Dedifferentiated amniotic fluid mesenchymal stem cell (primary cell): ENCODE results near the gene SLC35D2.
A peak's percentile ranks its signal among the peaks of the same experiment; 100 is the strongest.
"Not testable (repeated sequence)": the region's sequence is repeated elsewhere in the genome, so short reads cannot be mapped to it uniquely, and the experiment has no call there.

Experiments used
- DNase-seq: peaks from one replicate; pipeline ENCODE4 v3.0.0-alpha.2; 2016; ENCODE audit errors: extremely low spot score

Gene SLC35D2

DNA sequence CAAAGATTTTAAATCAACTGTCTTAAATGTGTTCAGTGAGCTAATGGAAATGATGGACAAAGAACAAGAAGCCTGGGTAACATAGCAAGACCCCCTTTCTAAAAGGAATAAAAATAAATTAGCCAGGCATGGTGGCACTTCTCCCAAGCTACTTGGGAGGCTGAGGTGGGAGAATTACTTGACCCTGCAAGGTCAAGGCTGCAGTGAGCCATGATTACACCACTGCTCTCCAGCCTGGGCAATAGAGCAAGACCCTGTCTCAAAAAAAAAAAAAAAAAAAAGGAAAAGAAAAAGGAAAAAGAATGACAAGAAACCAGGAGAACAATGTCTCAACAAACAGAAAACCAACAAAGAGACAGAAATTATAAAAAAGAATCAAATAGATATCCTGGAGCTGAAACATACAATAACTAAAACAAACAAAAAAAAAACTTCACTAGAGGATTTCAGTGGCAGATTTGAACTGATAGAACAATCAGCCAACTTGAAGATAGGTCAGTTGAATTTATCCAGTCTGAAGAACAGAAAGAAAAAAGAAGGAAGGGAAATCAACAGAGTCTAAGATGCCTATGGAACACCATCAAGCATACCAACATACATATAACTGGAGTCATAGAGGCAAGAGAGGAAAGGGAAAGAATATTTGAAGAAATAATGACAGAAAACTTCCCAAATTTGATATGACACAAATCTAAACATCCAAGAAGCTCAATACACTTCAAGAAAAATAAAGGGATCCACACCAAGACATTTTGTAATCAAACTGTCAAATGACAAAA lies 16.8 kb upstream of the SLC35D2 start:
- no peak for DNase-seq

DNA sequence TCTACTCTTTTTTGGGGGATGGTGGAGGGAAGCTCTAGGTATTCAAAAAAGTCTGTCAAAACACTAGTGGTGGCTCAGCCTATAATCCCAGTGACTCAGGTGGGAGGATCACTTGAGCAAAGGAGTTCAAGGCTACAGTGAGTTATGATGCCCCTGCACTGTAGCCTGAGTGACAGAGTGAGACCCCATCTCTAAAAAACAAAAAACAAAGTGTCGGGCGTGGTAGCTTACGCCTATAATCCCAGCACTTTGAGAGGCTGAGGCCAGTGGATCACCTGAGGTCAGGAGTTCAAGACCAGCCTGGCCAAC lies 15.8 kb upstream of the SLC35D2 start:
- DNase-seq, result no peak

DNA sequence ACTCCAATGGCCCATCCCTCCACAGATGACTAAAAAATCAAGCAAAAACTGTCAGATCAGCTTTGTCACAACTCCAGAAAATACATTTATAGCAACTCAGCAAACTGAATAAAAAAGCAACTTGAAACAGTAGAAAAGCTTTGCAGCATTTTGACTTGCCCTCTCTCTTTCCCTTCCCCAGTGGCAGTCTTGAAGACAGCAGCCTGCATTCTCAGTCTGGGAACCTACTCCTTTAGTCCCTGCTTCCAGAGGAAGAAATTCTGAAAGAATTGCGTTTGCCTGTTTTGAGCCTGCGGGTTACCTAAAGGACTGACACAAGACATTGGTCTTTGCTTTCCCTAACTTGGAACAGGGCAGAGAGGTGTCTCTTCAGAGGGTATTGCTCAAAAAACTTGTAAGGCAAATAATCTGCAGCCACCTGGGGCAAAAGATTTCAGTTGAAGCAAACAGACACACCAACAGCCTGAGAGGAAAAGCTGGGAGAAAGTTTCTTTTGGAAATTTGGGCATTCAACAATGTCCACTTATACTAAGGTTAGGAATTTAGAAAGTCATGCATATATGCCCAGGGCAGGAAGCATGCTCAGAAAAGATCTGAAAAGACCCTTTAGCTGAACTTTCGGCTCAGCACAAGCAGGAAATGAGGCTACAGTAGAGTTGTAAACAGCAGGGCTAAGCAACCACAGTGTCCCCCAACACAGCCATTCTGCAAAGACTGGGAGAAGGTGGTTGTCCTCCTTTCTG lies 15.2 kb upstream of the SLC35D2 start:
- no peak for DNase-seq

DNA sequence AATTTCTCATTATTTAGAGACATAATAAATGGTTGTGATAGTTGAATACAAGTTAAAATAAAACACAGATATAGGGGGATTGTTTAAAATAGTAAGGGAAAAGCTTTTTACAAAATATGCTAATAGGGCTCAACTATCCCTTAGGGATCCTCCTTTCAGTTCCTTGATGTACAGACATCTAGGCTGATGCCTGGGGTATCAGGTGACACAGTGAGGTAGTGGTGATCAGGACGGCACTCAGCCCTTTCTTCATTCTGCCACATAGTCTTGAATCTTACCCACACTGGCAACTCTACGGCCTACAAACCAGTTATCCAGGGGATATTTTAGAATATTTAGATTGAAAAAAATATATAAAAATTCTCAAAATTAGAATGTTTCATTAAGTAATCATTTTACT lies 12.5 kb upstream of the SLC35D2 start:
- DNase-seq, result no peak

DNA sequence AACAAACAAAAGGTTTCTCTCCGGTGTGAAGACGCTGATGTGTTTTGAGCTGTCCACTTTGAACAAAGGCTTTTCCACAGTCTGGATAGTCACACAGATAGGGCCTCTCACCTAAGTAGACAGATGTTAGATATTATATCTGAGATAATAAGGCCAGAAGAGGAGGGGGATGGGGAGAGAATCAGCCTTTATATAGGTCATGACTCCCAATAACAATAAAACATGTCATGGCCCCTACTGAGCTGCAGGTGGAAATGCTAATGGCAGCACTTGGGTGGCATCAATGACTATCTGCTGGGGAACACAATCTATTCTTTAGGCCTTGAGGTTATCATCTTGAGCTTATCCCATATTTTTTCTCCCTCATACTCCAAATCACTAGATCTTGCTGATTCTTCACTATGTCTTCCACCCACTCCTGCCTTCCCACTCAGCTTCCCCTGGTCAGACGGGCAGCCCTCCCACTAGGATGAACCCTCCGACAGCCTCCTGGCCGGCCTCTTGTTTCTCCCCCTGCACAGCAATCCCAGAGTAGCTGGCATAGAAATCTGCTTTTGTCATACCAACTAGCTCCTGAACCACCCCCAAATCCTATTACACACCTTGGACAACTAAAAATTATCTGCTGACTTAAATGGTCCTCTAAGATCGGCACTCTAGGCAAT lies 11.5 kb upstream of the SLC35D2 start:
- no peak for DNase-seq

DNA sequence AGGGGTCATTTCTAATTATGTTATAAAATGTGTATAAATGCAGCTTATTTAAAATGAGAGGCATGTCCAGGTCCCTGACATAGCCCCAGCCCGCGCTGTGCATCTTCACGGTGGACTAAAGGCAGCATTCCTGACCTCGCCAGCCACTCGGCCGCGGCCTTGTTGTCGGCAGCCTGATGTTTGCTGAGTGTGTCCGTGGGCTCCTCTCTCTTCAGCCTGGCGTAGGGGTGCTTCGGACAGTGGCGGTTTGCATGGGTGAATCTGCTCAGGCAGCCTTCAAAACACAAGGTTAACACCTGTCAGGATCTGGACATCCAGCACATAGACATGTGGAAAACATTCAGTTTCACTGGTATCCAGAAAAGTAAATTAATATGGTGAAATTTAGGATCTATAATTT lies 8.8 kb upstream of the SLC35D2 start:
- no peak for DNase-seq

DNA sequence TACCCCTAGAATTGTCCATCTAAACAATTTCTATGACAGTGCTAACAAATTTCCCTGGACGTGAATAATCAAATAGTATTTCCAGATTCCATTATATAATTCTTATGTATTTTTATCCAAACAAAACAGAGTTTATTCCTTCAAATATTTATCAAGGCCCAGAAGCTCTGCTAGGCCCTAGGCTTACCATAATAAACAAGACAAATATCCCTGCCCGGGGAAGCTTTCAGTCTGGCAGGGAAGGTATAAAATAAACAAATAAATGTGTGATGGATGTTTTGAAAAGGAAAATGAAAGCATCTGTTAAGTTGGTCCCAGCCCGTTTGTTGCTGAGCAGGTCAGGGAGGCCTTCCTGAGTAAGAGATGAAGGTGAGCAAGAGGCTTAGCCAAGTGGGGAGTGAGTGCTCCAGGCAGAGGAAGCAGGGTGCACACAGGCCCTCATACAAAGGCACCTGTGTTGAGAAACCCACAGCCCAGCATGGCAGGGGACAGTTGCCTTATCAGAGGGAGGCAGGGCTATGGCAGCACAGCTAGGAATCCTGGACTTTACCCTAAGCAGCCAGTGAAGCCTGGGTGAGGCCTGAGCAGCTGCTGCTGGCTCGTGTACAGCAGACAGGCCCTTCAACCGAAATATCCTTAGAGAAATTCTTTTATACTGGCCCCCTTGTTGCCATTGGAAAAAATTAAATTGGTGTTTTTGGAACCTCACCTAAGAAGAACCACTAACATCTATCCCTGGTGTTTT lies 7.7 kb upstream of the SLC35D2 start:
- no peak for DNase-seq

DNA sequence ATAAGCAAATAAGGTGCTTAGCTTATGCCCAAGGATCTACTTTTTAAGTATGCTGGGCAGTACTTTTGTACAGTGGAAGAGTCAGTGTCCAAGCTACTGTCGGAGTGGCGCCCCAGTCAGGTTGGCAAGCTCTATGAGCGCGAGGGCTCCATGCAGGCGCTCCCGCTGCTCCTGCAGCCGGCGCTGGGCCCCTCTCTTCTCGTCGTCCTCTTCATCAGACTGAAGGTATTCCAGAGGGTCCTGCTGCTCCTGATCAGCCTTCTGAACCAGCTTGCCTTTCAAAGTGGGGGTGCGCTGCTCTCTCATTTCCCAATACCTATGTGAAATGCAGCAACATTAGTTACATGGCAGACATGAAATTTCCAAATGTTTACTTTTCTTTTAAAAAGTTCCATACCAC lies 4.6 kb upstream of the SLC35D2 start:
- DNase-seq, result no peak

DNA sequence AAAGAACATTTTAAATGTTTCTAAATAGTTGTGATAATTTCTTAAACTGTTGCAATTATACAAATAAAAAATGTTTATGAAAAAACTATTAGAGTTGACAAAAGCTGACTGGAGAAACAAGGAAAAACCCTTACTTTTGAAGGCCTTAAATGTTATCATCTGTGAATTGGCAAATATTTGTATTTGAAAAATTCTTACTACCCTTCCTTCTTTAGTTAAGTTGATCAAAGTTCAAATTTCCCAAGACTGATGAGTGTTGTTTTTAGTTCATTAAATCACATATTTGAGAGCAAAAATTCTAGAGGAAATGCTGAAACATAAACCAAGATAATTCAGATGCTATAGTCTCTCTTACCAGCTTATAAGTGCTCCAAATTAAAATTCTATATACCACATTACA lies 2.6 kb upstream of the SLC35D2 start:
- no peak for DNase-seq

DNA sequence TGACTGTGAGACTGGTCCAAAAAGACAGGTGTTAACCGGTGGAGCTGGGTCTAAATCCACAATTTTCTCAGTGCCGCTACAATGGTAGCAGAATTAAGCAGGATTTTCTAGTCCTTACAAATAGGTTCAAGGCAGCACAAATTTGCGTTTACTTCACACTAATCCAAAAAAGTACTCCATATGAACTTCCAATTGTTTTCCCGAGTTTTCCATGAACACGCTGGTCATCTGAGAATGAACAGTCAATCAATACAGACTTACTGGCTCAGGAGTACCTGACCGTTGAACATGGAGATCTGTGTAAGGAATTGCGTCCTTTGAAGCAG lies 709 bp downstream of the SLC35D2 start:
- no peak for DNase-seq

DNA sequence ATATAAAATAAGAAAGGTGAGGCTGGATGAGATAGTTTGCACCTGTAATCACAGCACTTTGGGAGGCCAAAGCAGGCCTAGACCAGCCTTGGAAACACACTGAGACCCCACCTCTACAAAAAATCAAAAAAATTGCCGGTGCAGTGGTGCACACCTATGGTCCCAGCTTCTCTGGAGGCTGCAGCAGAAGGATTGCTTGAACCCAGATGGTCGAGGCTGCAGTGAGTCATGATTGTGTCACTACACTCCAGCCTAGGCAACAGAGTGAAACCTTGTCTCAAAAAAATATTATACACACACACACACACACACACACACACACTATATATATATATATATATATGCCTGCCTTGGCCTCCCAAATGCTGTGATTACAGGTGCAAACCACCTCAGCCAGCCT lies 1.3 kb downstream of the SLC35D2 start:
- no peak for DNase-seq

DNA sequence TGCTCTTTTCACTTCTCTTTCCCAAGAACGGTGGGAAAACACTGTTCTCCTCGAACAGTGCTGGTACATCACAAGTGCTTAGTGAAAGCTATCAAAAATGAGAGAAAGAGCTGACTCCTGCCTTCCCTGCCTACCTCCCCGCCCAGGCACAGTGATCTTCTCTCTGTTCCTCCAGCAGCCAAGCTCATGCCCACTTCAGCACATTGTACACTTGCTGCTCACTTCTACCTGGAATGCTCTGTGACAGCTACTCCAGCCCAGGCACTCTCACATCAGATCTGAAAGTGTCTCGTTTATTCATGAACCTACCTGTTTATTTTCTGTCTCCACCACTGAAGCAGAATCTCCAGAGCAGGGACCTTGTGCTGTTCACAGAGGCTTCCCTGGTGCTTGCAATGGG lies 1.8 kb downstream of the SLC35D2 start:
- no peak for DNase-seq

DNA sequence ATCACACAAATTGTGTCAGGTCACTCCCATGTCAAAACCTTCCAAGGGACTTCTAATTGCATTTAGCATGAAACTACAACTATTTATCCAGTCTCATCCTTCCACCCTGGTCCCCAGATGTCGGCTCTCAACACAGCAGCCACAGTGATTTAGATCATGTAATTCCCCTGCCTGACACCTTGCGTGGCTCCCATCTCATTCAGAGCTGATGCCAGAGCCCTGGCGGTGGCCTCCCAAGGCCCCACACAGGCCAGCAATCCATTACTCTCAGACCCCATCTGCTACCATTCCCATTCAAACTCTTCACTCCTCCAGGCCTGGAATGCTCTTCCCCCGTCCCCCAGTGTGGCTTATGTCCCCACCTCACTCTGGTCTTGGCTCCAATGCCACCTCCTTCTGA lies 2.4 kb downstream of the SLC35D2 start:
- DNase-seq, result no peak

DNA sequence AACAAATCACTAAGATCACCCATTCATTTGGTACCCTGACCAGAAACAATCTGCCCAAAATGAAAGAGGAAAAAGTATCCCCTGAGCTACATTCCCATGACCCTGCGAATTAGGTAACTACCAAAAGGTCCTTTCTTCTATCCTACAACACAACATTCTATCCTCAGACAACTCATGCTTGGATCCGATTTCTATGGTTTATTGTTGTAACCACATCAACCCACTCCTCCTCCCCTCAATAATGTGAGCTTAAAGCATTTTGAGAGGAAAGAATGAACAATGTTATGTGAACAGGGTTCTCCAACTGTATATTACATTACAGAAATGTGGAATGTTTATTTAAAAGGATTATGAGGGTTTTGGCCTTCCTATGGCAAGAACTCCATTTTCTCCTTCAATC lies 4.0 kb downstream of the SLC35D2 start:
- DNase-seq, result peak; percentile 70

DNA sequence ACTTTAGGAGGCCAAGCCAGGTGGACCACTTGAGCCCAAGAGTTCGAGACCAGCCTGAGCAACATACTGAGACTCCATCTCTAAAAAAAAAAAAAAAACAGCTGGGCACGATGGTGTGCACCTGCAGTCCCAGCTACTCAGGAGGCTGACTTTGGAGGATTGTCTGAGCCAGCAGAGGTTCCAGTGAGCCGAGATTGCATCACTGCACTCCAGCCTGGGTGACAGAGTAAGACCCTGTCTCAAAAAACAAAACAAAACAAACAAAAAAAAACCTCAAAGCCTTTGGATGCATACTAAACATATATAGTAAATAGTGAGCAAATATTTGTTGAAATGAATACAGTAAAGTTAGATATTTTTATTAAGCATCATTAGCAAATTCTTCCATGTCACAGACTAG lies 5.3 kb downstream of the SLC35D2 start:
- DNase-seq, result no peak

DNA sequence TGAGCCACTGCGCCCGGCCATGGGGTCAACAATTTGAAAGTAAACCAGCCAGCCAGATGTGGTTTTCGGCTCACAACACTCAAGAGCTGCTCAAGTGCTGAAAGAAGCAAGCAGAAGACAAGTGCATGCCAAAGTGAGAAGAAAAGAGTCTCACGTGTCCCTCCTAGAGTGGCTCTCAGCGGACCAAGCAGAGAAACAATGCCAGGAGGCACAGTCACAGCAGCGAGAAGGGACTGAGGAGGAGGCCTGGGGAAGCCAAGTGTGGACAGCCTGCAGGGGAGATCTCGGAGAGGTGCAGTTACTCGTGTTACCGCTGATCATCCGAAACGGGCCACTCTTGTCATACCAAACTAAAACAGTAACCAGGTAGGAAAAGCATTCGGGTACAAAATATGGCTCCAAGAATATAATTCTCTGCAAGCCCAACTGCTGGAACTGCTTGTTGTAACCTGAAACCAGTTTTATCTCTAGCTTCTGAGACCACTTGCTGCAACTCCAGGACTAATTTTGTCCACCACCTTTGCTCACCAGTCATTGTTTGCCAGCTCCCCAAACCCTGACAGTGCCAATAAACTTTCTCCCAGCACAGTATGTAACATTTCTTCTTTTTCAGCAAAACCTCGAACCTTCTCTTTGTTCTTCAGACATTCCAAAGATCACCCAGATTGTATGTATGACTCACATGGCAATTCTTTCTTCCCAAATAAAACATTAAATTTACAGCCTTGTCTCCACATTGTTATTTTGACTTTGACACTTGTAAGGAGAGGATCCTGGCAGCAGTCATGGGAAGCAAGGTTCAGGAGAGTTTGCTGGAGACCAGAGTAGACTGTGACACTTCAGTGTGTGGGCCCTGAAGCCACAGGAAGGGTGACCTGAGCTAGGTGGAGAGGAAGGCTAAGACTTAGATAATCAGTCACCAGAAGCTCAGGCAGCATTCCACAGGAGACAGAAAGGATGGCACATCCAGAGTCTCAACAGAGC lies 6.3 kb downstream of the SLC35D2 start:
- DNase-seq, result peak; percentile 15

DNA sequence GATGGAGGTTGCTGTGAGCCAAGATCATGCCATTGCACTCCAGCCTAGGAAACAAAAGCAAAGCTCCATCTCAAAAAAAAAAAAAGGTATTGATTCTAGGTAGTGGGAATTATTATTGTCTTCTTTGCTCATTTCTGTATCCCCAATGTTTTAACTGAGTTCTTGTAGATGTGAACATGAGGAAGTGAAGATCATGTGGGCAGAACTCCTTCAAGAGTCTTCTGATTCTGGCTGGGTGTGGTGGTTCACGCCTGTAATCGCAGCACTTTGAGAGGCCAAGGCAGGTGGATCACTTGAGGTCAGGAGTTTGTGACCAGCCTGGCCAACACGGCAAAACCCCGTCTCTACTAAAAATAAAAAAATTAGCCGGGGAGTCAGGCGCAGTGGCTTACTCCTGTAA lies 8.0 kb downstream of the SLC35D2 start:
- not testable (repeated sequence) for DNase-seq

DNA sequence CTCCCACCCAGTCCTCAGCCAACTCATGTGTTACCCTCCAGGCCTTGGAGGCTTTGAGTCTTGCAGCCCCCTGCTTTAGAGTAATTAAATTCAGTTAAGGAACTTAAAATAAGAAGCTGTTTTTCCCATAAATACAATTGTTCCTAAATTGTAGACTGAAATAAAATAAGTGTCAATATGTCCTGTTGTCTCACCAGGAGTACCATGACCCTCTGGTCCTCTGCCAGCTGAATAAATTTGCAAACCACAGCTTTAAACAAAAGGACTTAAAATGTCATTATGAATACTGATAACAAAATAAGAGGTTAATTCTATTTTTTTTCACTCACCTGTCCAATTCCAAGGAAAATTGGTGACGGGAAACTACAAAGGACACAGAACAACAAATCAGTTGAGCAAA lies 15.6 kb downstream of the SLC35D2 start:
- no peak for DNase-seq

DNA sequence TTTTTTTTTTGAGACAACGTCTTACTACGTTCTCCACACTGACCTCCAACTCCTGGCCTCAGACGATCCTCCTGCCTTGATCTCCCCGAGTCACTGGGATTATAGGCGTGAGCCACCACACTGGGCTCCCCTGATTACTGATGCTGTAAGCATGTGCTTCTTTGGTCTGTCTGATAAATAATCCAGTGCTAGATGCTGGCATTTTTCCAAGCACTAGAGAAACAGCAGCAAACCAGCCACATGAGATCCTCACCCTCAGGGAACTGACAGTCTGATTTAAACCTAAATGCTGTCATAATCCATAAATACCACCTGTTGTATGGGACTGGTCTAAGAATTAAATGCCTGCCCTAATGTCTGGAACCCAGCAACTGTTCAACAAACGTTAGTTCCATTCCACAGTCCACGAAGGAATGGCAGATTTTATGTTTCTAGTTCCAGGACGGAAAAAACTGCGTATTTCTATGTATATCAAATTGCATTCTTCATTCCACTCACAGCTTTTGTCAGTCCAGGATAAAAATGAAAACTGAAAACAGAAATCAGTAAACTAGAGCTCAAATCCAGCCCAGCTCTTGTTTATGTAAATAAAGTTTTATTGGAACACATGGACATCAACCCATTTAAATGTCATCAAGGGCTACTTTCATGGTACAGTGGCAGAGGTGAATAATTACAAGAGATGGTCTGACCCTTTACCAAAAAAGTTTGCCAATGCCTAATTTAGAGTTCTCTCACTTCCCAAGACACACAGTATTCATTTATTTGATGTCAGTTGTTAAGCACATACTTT lies 20.1 kb downstream of the SLC35D2 start:
- no peak for DNase-seq

DNA sequence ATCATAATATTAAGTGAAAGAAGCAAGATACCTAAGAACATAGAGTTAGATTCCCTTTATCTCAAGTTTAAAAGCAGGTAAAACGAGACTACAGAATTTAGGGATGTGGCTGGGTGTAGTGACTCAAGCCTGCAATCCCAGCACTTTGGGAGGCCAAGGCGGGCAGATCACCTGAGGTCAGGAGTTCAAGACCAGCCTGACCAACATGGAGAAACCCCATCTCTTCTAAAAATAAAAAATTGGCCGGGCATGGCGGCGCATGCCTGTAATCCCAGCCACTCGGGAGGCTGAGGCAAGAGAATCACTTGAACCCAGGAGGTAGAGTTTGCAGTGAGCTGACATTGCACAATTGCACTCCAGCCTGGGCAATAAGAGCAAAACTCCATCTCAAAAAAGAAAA lies 21.4 kb downstream of the SLC35D2 start:
- DNase-seq, result not testable (repeated sequence)

DNA sequence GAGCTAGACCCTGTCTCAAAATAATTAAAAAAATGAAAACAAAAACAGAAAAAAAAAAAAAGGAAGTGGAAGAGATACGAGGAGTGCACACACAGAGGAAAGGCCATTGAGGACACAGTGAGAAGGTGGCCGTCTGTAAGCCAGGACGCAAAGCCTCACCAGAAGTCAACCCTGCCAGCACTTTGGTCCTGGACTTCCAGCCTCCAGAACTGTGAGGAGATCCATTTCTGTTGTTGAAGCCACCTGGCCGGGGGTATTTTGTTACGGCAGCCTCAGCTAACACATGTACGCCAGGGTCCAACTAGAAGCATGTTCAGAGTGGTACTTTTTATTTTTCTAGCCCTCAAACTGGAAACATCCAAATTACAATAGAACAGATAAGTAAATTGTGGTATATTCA lies 21.8 kb downstream of the SLC35D2 start:
- no peak for DNase-seq
